Measurements from ENCODE around the gene BNC2. TPM values are rescaled to one million over a fixed set of nuclear protein-coding genes. Genes with fewer than 3 reads are reported as not detected.
"Not testable (repeated sequence)": the region's sequence is repeated elsewhere in the genome, so short reads cannot be mapped to it uniquely, and the experiment has no call there.

BNC2 gene
- total RNA-seq, 2 donors from 2014 or later = 0.99 to 1.8 TPM

GRCh38 chr9:16445141-16445920, 425.1 kb downstream of the BNC2 start:
- Histone ChIP-seq H3K4me3 (no peak overlapping the region), H3K27me3 (no peaks in the 10 kb centered on the region), H3K4me1 (no peaks in the 10 kb centered on the region), H3K9me3 (no peaks in the 10 kb centered on the region), H3K36me3 (replicated peaks in 1 of 2; ENCODE audit: insufficient read depth in 1 of 2, low read depth in 2 of 2) (no peaks in the 10 kb centered on the region), H3K27ac (no peak overlapping the region)
- DNase-seq (no peak), ATAC-seq (no peak)
- TF ChIP-seq CTCF (IDR thresholded peaks at IDR 0.05) = no peak
- no peak for TF ChIP-seq POLR2A (IDR thresholded peaks at IDR 0.05)
- 51 to 55% methylated on average over 7 of the region's 7 CpGs for WGBS, 2 donors
- intact Hi-C loops (cut with DNase I) = no loop called here

GRCh38 chr9:16442622-16443021, 427.8 kb downstream of the BNC2 start:
- no peaks in the 10 kb centered on the region for H3K27me3 ChIP-seq
- 63 to 74% methylated on average over 8 of the region's 8 CpGs for WGBS, 2 donors
- H3K4me3 ChIP-seq = no peak overlapping the region
- H3K27ac ChIP-seq = no peak overlapping the region
- TF ChIP-seq POLR2A (IDR thresholded peaks at IDR 0.05) = no peak
- no peak for TF ChIP-seq CTCF (IDR thresholded peaks at IDR 0.05)
- no peaks in the 10 kb centered on the region for H3K4me1 ChIP-seq
- intact Hi-C loops (cut with DNase I) = no loop called here
- ATAC-seq = no peak
- no peaks in the 10 kb centered on the region for H3K9me3 ChIP-seq
- no peaks in the 10 kb centered on the region for H3K36me3 ChIP-seq (replicated peaks in 1 of 2; ENCODE audit: insufficient read depth in 1 of 2, low read depth in 2 of 2)
- no peak for DNase-seq

GRCh38 chr9:16441791-16442190, 428.7 kb downstream of the BNC2 start:
- H3K27me3 ChIP-seq = no peaks in the 10 kb centered on the region
- ATAC-seq (no peak), DNase-seq (no peak)
- TF ChIP-seq POLR2A (IDR thresholded peaks at IDR 0.05) (no peak), CTCF (IDR thresholded peaks at IDR 0.05) (no peak)
- H3K27ac ChIP-seq = no peak overlapping the region
- intact Hi-C loops (cut with DNase I) = no loop called here
- H3K4me3 ChIP-seq = no peak overlapping the region
- H3K4me1 ChIP-seq = no peaks in the 10 kb centered on the region
- H3K36me3 ChIP-seq (replicated peaks in 1 of 2; ENCODE audit: insufficient read depth in 1 of 2, low read depth in 2 of 2) = no peaks in the 10 kb centered on the region
- 75 to 81% methylated on average over 4 of the region's 4 CpGs for WGBS, 2 donors
- no peaks in the 10 kb centered on the region for H3K9me3 ChIP-seq

- H3K36me3 ChIP-seq (replicated peaks in 1 of 2; ENCODE audit: insufficient read depth in 1 of 2, low read depth in 2 of 2); intact Hi-C loops (cut with DNase I); H3K27ac ChIP-seq; H3K4me3 ChIP-seq; H3K4me1 ChIP-seq; H3K27me3 ChIP-seq; H3K9me3 ChIP-seq; DNase-seq; ATAC-seq: not testable (repeated sequence)
- 73 to 83% methylated on average over 6 of the region's 6 CpGs for WGBS, 2 donors
Observed at GRCh38 chr9:16438831-16439230, 431.6 kb downstream of the BNC2 start.

- no peaks in the 10 kb centered on the region for H3K4me1 ChIP-seq
- H3K4me3 ChIP-seq = no peak overlapping the region
- intact Hi-C loops (cut with DNase I) = no loop called here
- 77% methylated on average over 10 of the region's 10 CpGs for WGBS, 2 donors
- no peaks in the 10 kb centered on the region for H3K27me3 ChIP-seq
- no peaks in the 10 kb centered on the region for H3K9me3 ChIP-seq
- DNase-seq (no peak), ATAC-seq (no peak)
- TF ChIP-seq CTCF (IDR thresholded peaks at IDR 0.05) = no peak
- no peak for TF ChIP-seq POLR2A (IDR thresholded peaks at IDR 0.05)
- no peaks in the 10 kb centered on the region for H3K36me3 ChIP-seq (replicated peaks in 1 of 2; ENCODE audit: insufficient read depth in 1 of 2, low read depth in 2 of 2)
- H3K27ac ChIP-seq = no peak overlapping the region
Observed at GRCh38 chr9:16436545-16436944, 433.9 kb downstream of the BNC2 start.
